CD4-positive, alpha-beta T cell treated with Interleukin-4 for 1 hour (primary cell): ENCODE results near the gene PARD3B.

Source experiments
- DNase-seq, 2 donors: peaks; one replicate each; pipeline ENCODE4 v3.0.0-alpha.2; 2020 to 2022

The PARD3B gene

DNA sequence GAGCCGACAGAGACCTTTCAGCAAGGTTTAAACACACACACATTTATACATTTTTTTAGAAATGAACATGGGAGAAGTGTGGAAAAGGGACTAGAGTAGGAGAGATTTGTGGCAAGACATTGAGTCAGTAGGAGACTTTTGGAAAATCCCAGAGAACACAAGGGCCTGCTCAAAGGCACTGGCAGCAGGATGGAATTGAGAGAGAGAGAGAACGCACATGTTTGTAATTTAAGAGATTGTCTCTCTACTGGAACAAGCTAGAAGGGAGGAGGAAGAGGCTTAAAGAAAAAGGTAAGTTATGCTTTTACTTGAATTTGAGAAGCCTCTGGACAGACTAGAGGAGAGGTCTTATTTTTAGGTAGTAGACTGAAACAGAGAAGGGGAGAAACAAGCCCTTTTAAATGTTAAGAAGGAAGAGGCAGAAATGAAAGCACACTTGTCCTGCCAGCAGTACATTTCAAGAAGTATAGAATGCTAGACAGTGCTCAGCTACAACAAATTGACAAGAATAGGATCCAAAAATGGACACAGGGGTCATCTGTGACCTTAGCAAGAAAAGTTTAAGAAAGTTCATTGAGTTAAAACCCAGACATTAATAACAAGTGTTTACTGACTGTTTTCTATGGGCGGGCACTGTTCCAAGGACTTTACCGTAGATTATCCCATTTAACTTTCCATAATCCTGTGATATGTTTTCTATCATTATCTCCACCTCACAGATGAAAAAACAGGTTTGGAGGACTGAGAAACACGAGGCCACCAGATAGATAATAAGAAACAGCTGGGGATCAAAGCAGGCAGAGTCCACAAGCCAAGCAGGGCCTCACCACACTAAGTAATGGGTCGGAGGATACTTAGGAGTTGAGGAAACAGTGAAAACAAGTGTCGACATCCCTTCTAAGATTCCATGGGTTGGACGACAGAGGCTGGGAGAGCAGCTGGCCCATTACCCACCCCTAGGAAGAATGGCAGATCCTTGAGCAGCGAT, 830.5 kb downstream of the PARD3B start:
- DNase-seq, result no peak

DNA sequence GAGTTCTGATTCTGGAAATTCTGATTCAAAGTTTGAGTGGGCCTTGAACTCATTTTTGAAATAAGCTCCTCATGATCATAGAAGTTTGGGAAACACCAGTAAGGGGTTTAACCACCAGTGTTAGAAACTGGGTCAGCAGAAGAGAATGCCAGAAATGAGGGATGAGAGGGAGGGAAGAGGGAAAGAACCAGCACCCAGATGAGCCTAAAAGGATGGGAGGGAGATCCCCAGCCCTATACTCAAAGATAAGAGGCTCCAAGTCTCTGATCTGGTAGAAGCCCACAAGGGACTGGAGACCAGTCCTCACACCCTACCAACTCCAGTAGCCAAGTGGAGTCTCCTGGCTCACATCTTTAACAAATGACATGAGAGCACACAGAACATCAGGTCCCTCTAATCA, 832.0 kb downstream of the PARD3B start:
- no peak for DNase-seq

DNA sequence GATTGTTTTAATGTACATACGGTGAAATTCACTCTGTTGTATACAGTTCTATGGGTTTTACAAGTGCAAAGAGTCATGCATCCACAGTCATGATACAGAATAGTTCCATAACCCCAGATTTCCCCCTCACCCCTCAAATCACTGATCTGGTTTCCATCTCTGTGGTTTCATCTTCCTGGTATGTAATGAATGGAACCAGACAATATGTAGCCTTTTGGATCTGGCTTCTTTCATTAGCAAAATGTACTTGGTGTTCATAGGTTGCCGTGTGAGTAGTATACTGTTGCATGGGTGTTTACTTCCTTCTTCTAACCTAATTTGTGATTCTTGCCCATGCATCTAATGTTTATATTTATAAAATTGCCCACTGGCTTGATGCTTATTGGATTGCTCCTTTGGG, 838.3 kb downstream of the PARD3B start:
- no peak for DNase-seq

- DNase-seq, result no peak
Observed at GRCh38 chr2:205386109-205386508, 840.8 kb downstream of the PARD3B start.

DNA sequence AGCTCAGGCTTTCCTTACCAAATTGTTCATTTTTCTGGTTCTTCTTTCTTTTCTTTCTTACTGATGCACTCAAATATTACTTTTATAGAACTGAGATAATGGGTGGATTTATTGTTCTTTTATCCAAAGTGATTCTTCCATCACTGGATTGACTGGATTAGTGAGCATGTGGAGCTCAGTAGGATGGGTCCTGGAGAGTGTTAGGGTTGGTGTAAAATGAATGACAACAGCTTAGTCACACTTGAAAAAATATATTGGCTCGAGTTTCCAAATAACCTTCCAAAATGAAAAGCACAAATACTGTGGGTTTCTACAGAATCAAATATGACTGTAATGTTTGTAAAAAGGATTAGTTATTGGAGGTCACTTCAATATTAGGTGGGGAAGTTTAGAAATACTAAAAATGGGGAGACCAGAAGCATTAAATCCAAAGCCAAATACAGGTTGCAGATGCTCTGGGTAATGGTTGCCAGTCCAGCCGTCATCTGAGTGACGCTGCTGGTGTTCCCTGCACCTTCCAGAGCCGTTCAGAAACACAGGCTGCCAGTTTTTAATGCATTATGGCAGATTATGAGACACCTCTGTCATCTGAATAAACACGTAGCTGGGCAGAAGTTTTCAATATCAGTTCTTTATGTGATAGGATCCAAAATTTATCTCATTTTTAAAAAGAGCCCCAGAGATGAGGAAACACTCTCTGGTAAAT, 842.2 kb downstream of the PARD3B start:
- DNase-seq, result no peak

DNA sequence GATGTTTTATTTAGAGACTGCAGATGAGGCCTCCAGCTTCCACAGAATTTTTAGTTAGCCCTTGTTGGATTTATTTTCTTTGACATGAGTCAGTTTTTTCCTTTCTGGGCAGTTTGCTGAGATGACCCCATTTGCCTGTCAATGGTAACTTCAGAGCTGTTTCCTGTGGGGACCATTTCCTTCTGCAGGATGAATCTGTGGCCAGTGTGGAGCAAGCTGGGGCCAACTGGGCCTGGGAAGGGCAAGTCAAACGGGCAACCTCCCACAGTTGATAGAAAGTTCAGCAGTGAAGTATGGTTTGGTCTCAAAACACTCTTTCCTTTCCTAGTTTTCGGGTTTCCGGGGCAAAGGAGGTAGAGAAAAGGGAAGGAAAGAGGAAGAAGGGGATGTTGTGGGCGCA, 845.6 kb downstream of the PARD3B start:
- no peak for DNase-seq

GRCh38 chr2:205401511-205401910, 856.2 kb downstream of the PARD3B start:
- no peak for DNase-seq

GRCh38 chr2:205402011-205402410, 856.7 kb downstream of the PARD3B start:
- no peak for DNase-seq

- no peak for DNase-seq
Observed at GRCh38 chr2:205403244-205403825, 858.1 kb downstream of the PARD3B start.

- DNase-seq, result no peak
Observed at GRCh38 chr2:205405194-205405593, 859.9 kb downstream of the PARD3B start.

- DNase-seq, result no peak
Observed at GRCh38 chr2:205405752-205406151, 860.5 kb downstream of the PARD3B start.

DNA sequence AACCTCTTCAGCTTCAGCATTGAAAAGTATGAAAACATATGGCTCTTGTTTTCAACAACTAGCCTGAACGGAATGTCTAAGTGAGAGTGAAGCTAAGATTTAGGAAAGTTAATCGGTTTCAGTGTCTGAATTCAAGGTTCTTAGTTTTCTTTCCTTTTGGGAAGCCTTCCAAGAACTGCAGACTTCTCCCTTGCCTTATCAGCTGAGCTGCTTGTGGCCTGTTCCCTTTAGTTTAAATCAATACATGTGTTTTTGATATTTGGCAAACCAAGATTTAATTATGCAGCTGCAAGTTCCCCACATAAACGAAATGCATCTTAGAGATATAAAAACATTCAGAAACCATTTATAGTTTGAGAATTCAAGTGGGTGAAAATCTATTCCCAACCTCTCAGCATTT, 862.7 kb downstream of the PARD3B start:
- DNase-seq, result no peak

- DNase-seq, result no peak
Observed at GRCh38 chr2:205408696-205409095, 863.4 kb downstream of the PARD3B start.

- no peak for DNase-seq
Observed at GRCh38 chr2:205409411-205409810, 864.1 kb downstream of the PARD3B start.

GRCh38 chr2:205411558-205411957, 866.3 kb downstream of the PARD3B start:
- no peak for DNase-seq

- no peak for DNase-seq
Observed at GRCh38 chr2:205424326-205424725, 879.1 kb downstream of the PARD3B start.

- no peak for DNase-seq
Observed at GRCh38 chr2:205425102-205425501, 879.8 kb downstream of the PARD3B start.

GRCh38 chr2:205427112-205427511, 881.8 kb downstream of the PARD3B start:
- no peak for DNase-seq

GRCh38 chr2:205428811-205429210, 883.5 kb downstream of the PARD3B start:
- no peak for DNase-seq

- DNase-seq, result no peak
Observed at GRCh38 chr2:205435970-205436369, 890.7 kb downstream of the PARD3B start.

DNA sequence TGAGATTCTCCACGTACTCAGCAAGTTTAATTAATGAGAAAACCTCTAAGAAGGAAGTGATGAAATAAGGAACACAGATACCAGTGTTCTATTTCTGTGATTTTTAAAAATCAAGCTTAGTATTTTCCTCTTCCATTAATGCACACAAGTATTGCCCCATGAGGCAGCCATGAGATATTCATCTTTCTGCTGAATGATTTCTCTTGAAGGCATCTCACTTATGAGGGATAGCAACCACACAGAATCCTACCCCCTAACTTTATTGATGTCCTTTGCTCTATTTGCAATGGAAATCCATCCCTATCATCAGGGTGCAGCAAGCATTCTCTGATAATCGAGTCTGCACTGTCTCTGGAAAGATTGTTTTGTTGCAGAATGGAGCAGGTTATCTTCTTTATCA, 893.0 kb downstream of the PARD3B start:
- no peak for DNase-seq

GRCh38 chr2:205439621-205440020, 894.3 kb downstream of the PARD3B start:
- DNase-seq, result no peak

GRCh38 chr2:205441524-205441923, 896.2 kb downstream of the PARD3B start:
- no peak for DNase-seq

GRCh38 chr2:205448189-205448588, 902.9 kb downstream of the PARD3B start:
- no peak for DNase-seq
